Vagina (tissue), 2 donors: ENCODE results near the gene DMD. TPM values are rescaled to one million over a fixed set of nuclear protein-coding genes. Genes with fewer than 3 reads are reported as not detected.

Experiments
- DNase-seq, 2 donors: peaks; one replicate each; pipeline ENCODE4 v3.0.0-alpha.2; 2017; ENCODE audit errors: extremely low spot score in 2 of 2
- H3K27ac ChIP-seq: fragments of 200-600 bp; sonication (generic); one replicate; pipeline ENCODE4 v1.5.1; 2019
- H3K27me3 ChIP-seq: fragments of 200-600 bp; sonication (generic); one replicate; pipeline ENCODE4 v1.5.1; 2019
- H3K36me3 ChIP-seq, 2 donors: fragments of 200-600 bp; sonication (generic); one replicate each; pipeline ENCODE4 v1.5.1; 2017 to 2019
- H3K4me1 ChIP-seq: fragments of 200-600 bp; sonication (generic); one replicate; pipeline ENCODE4 v1.5.1; 2019
- H3K4me3 ChIP-seq, 2 donors: fragments of 200-600 bp; sonication (generic); 1 replicate in 1 of 2; 2 replicates in 1 of 2; pipeline ENCODE4 v1.5.1; 2016 to 2019
- H3K9me3 ChIP-seq: fragments of 200-600 bp; sonication (generic); one replicate; pipeline ENCODE4 v1.5.1; 2019
- CTCF ChIP-seq, 3 experiments: fragments of 450-650 bp in 2 of 3; fragments of 200-600 bp in 1 of 3; sonication (generic) in 1 of 3; IDR thresholded peaks; one replicate each; pipeline ENCODE4 v1.5.1; 2017 to 2019; ENCODE audit warnings: antibody characterized with exemption in 3 of 3, mild to moderate bottlenecking in 2 of 3, moderate library complexity in 2 of 3
- POLR2A ChIP-seq, 2 donors: fragments of 450-650 bp; IDR thresholded peaks; one replicate each; pipeline ENCODE4 v1.6.1; 2017; ENCODE audit warnings: antibody characterized with exemption in 2 of 2, mild to moderate bottlenecking in 2 of 2, moderate library complexity in 2 of 2
- POLR2AphosphoS5 ChIP-seq, 2 donors: sonication (generic); formaldehyde crosslinking; IDR thresholded peaks; one replicate each; pipeline ENCODE4 v1.9.0; 2017; ENCODE audit warnings: antibody characterized with exemption in 2 of 2, mild to moderate bottlenecking in 2 of 2, low read depth in 1 of 2; ENCODE audit not compliant: insufficient read depth in 1 of 2
- intact Hi-C: fragments of 100-400 bp; cut with DNase I; formaldehyde crosslinking; loops from one replicate; pipeline ENCODE4 v1.15.1; 2023
- total RNA-seq: library from RNA; depleted of rRNA; stranded (reverse); fragments of >200 nt; gene quantifications from one replicate; pipeline ENCODE4 v1.2.3, GENCODE V29; 2016

Gene DMD
- total RNA-seq, 1 donor from 2014 or later, result 25.8 TPM

GRCh38 chrX:31301941-31302340 lies 1909.4 kb downstream of the DMD start:
- Histone ChIP-seq H3K27ac (no peak overlapping the region), H3K4me3 (no peak overlapping the region), H3K4me1 (no peaks in the 10 kb centered on the region), H3K36me3 (no peaks in the 10 kb centered on the region), H3K9me3 (no peaks in the 10 kb centered on the region), H3K27me3 (no peaks in the 10 kb centered on the region)
- DNase-seq, result no peak
- TF ChIP-seq POLR2A (IDR thresholded peaks at IDR 0.05) (no peak), POLR2AphosphoS5 (IDR thresholded peaks at IDR 0.05; ENCODE audit: insufficient read depth in 1 of 2, low read depth in 1 of 2) (no peak), CTCF (IDR thresholded peaks at IDR 0.05) (no peak)
- intact Hi-C loops, result no loop called here

- intact Hi-C loops, result no loop called here
- TF ChIP-seq POLR2AphosphoS5 (IDR thresholded peaks at IDR 0.05; ENCODE audit: insufficient read depth in 1 of 2, low read depth in 1 of 2) (no peak), CTCF (IDR thresholded peaks at IDR 0.05) (no peak), POLR2A (IDR thresholded peaks at IDR 0.05) (no peak)
- H3K4me3 ChIP-seq, result no peak overlapping the region
Observed at GRCh38 chrX:31301203-31301602, 1910.1 kb downstream of the DMD start.

GRCh38 chrX:31298916-31299315 lies 1912.4 kb downstream of the DMD start:
- intact Hi-C loops, result no loop called here
- Histone ChIP-seq H3K4me3 (no peak overlapping the region), H3K27ac (no peak overlapping the region), H3K4me1 (no peaks in the 10 kb centered on the region), H3K27me3 (no peaks in the 10 kb centered on the region), H3K9me3 (no peaks in the 10 kb centered on the region), H3K36me3 (no peaks in the 10 kb centered on the region)
- no peak for TF ChIP-seq CTCF (IDR thresholded peaks at IDR 0.05)
- no peak for TF ChIP-seq POLR2A (IDR thresholded peaks at IDR 0.05)
- TF ChIP-seq POLR2AphosphoS5 (IDR thresholded peaks at IDR 0.05; ENCODE audit: insufficient read depth in 1 of 2, low read depth in 1 of 2), result no peak
- DNase-seq, result no peak

More at GRCh38 chrX:31301203-31301602, 1910.1 kb downstream of the DMD start:
- Histone ChIP-seq H3K27ac (no peak overlapping the region), H3K4me1 (no peaks in the 10 kb centered on the region), H3K27me3 (no peaks in the 10 kb centered on the region), H3K36me3 (no peaks in the 10 kb centered on the region), H3K9me3 (no peaks in the 10 kb centered on the region)
- no peak for DNase-seq

- H3K4me3 ChIP-seq, result no peak overlapping the region
- no peak for TF ChIP-seq POLR2A (IDR thresholded peaks at IDR 0.05)
- TF ChIP-seq POLR2AphosphoS5 (IDR thresholded peaks at IDR 0.05; ENCODE audit: insufficient read depth in 1 of 2, low read depth in 1 of 2), result no peak
- TF ChIP-seq CTCF (IDR thresholded peaks at IDR 0.05), result no peak
- intact Hi-C loops, result no loop called here
- H3K4me1 ChIP-seq, result no peaks in the 10 kb centered on the region
- H3K27ac ChIP-seq, result no peak overlapping the region
- DNase-seq, result no peak
- H3K9me3 ChIP-seq, result no peaks in the 10 kb centered on the region
- H3K36me3 ChIP-seq, result no peaks in the 10 kb centered on the region
- H3K27me3 ChIP-seq, result no peaks in the 10 kb centered on the region
Observed at GRCh38 chrX:31297881-31298280, 1913.5 kb downstream of the DMD start.

- intact Hi-C loops, result no loop called here
- no peaks in the 10 kb centered on the region for H3K27me3 ChIP-seq
- no peaks in the 10 kb centered on the region for H3K36me3 ChIP-seq
- H3K27ac ChIP-seq, result no peak overlapping the region
- DNase-seq, result no peak
- H3K4me1 ChIP-seq, result no peaks in the 10 kb centered on the region
- TF ChIP-seq POLR2A (IDR thresholded peaks at IDR 0.05) (no peak), POLR2AphosphoS5 (IDR thresholded peaks at IDR 0.05; ENCODE audit: insufficient read depth in 1 of 2, low read depth in 1 of 2) (no peak), CTCF (IDR thresholded peaks at IDR 0.05) (no peak)
- no peak overlapping the region for H3K4me3 ChIP-seq
- no peaks in the 10 kb centered on the region for H3K9me3 ChIP-seq
Observed at GRCh38 chrX:31294475-31294874, 1916.9 kb downstream of the DMD start.
